GM21619 (cell line): ENCODE data around the gene ARAP1.

Experiments used
- ATAC-seq: cut with Tn5 transposase; IDR thresholded peaks from one replicate; pipeline ENCODE4 v1.9.1; 2021; ENCODE audit not compliant: unreplicated experiment

Gene ARAP1

GRCh38 chr11:72685560-72686480, 66.4 kb downstream of the ARAP1 start:
- no peak for ATAC-seq

- no peak for ATAC-seq
These were observed 67.8 kb downstream of the ARAP1 start for GRCh38 chr11:72684236-72684912.

- ATAC-seq = no peak
These were observed 68.4 kb downstream of the ARAP1 start for GRCh38 chr11:72683782-72684200.

GRCh38 chr11:72682858-72683243, 69.4 kb downstream of the ARAP1 start:
- no peak for ATAC-seq

- no peak for ATAC-seq
These were observed 69.9 kb downstream of the ARAP1 start for GRCh38 chr11:72682238-72682857.

- no peak for ATAC-seq
These were observed 70.7 kb downstream of the ARAP1 start for GRCh38 chr11:72681226-72682153.

- ATAC-seq = no peak
These were observed 71.5 kb downstream of the ARAP1 start for GRCh38 chr11:72680624-72681158.

GRCh38 chr11:72679869-72680268, 72.3 kb downstream of the ARAP1 start:
- ATAC-seq = no peak

- no peak for ATAC-seq
These were observed 73.7 kb downstream of the ARAP1 start for GRCh38 chr11:72678524-72678923.

GRCh38 chr11:72676861-72677341, 75.3 kb downstream of the ARAP1 start:
- ATAC-seq = no peak

GRCh38 chr11:72675221-72675620, 77.0 kb downstream of the ARAP1 start:
- ATAC-seq = no peak

GRCh38 chr11:72673943-72674828, 78.0 kb downstream of the ARAP1 start, which contains the start of gene PDE2A:
Gene PDE2A (minus strand): TSS chr11:72674422. CDS start chr11:72674207, 215 bp downstream.
- ATAC-seq = no peak

- ATAC-seq = no peak
These were observed 78.8 kb downstream of the ARAP1 start for GRCh38 chr11:72673284-72673942.

- ATAC-seq = no peak
These were observed 79.5 kb downstream of the ARAP1 start for GRCh38 chr11:72672597-72673238.

- ATAC-seq = no peak
These were observed 80.8 kb downstream of the ARAP1 start for GRCh38 chr11:72671152-72672099.

GRCh38 chr11:72670041-72670440, 82.2 kb downstream of the ARAP1 start:
- ATAC-seq = no peak

- ATAC-seq = no peak
These were observed 82.7 kb downstream of the ARAP1 start for GRCh38 chr11:72669527-72669926.
